Measurements from ENCODE around the gene CALML5.

Gene CALML5

GRCh38 chr10:5528989-5529701 lies 29.8 kb upstream of the CALML5 start:
- no peak for FAIRE-seq
- DNase-seq (ENCODE audit: insufficient read length, low spot score), result no peak
- no peak for TF ChIP-seq POLR2A (IDR thresholded peaks at IDR 0.05; ENCODE audit: low read depth, low read length)

GRCh38 chr10:5527332-5528200 lies 28.2 kb upstream of the CALML5 start:
- FAIRE-seq (no peak), DNase-seq (ENCODE audit: insufficient read length, low spot score) (no peak)
- TF ChIP-seq POLR2A (IDR thresholded peaks at IDR 0.05; ENCODE audit: low read depth, low read length), result no peak

GRCh38 chr10:5526691-5527331 lies 27.4 kb upstream of the CALML5 start:
- DNase-seq (ENCODE audit: insufficient read length, low spot score) (no peak), FAIRE-seq (no peak)
- TF ChIP-seq POLR2A (IDR thresholded peaks at IDR 0.05; ENCODE audit: low read depth, low read length), result no peak

GRCh38 chr10:5525561-5526341 lies 26.4 kb upstream of the CALML5 start:
- DNase-seq (ENCODE audit: insufficient read length, low spot score) (peak; percentile 64), FAIRE-seq (peak; percentile 15)
- TF ChIP-seq POLR2A (IDR thresholded peaks at IDR 0.05; ENCODE audit: low read depth, low read length), result no peak

- no peak for DNase-seq (ENCODE audit: insufficient read length, low spot score)
- no peak for FAIRE-seq
- TF ChIP-seq POLR2A (IDR thresholded peaks at IDR 0.05; ENCODE audit: low read depth, low read length), result no peak
Observed at GRCh38 chr10:5524641-5525560, 25.5 kb upstream of the CALML5 start, which contains the start of gene CALML3. TSS of gene CALML3 (plus strand) at chr10:5524961. CDS start at chr10:5525086, 125 bp downstream.

GRCh38 chr10:5523796-5524574 lies 24.6 kb upstream of the CALML5 start:
- TF ChIP-seq POLR2A (IDR thresholded peaks at IDR 0.05; ENCODE audit: low read depth, low read length), result no peak
- FAIRE-seq (no peak), DNase-seq (ENCODE audit: insufficient read length, low spot score) (no peak)

GRCh38 chr10:5522913-5523560 lies 23.7 kb upstream of the CALML5 start:
- FAIRE-seq (no peak), DNase-seq (ENCODE audit: insufficient read length, low spot score) (no peak)
- no peak for TF ChIP-seq POLR2A (IDR thresholded peaks at IDR 0.05; ENCODE audit: low read depth, low read length)

GRCh38 chr10:5519054-5519453 lies 19.7 kb upstream of the CALML5 start:
- FAIRE-seq (no peak), DNase-seq (ENCODE audit: insufficient read length, low spot score) (no peak)
- TF ChIP-seq POLR2A (IDR thresholded peaks at IDR 0.05; ENCODE audit: low read depth, low read length), result no peak

GRCh38 chr10:5518143-5518542 lies 18.8 kb upstream of the CALML5 start:
- TF ChIP-seq POLR2A (IDR thresholded peaks at IDR 0.05; ENCODE audit: low read depth, low read length), result no peak
- DNase-seq (ENCODE audit: insufficient read length, low spot score), result no peak
- no peak for FAIRE-seq

GRCh38 chr10:5517546-5517945 lies 18.2 kb upstream of the CALML5 start:
- FAIRE-seq (no peak), DNase-seq (ENCODE audit: insufficient read length, low spot score) (no peak)
- TF ChIP-seq POLR2A (IDR thresholded peaks at IDR 0.05; ENCODE audit: low read depth, low read length), result no peak

GRCh38 chr10:5515948-5516761 lies 16.8 kb upstream of the CALML5 start:
- FAIRE-seq, result no peak
- DNase-seq (ENCODE audit: insufficient read length, low spot score), result no peak
- TF ChIP-seq POLR2A (IDR thresholded peaks at IDR 0.05; ENCODE audit: low read depth, low read length), result no peak

Data from H54 (cell line).